ENCODE measurements around the gene TTLL8. TPM values are rescaled to one million over a fixed set of nuclear protein-coding genes. Genes with fewer than 3 reads are reported as not detected.

The TTLL8 gene
- total RNA-seq, 1 experiment from 2014 or later = not detected

DNA sequence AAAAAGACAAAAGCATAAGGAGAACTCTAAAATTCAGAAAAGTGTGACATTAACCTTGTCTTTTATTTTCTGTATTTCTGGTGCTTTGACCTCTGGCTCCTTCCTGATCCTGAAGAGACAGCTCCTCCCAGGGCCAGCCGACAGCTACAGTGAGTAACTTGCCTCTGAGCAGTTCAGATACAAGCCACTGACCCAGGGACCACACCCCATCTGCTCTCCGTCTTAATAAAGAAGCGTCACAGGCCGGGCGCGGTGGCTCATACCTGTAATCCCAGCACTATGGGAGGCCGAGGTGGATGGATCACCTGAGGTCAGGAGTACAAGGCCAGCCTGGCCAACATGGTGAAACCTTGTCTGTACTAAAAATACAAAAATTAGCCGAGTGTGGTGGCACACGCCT, 20.7 kb upstream of the TTLL8 start:
- Histone ChIP-seq H3K79me2 (ENCODE audit: low read length) (no peaks in the 10 kb centered on the region), H3F3A (ENCODE audit: low read length, unreplicated experiment) (no peaks in the 10 kb centered on the region), H3K9me2 (replicated peaks; ENCODE audit: low read length) (no peaks in the 10 kb centered on the region), H2AFZ (ENCODE audit: low read length) (no peak overlapping the region), H3K36me3 (ENCODE audit: low read depth, low read length) (no peaks in the 10 kb centered on the region), H3K4me1 (ENCODE audit: insufficient read depth, low read length) (no peaks in the 10 kb centered on the region), H3K4me2 (ENCODE audit: low read length) (no peak overlapping the region), H3K4me3 (ENCODE audit: low read length) (no peak overlapping the region), H3K9me3 (ENCODE audit: low read length) (no peaks in the 10 kb centered on the region), H4K20me1 (ENCODE audit: low read length) (no peaks in the 10 kb centered on the region), H3K27ac (ENCODE audit: low read length) (no peak overlapping the region), H3K9ac (ENCODE audit: low read length) (no peak overlapping the region), H3K27me3 (ENCODE audit: low read length) (no peaks in the 10 kb centered on the region)
- ATAC-seq (no peak), DNase-seq (no peak)
- CTCF ChIA-PET = no interaction called here
- intact Hi-C loops (cut with micrococcal nuclease) = no loop called here
- POLR2A ChIA-PET (ENCODE audit: unreplicated experiment) = no interaction called here
- no TSS peak for BruUV-seq (replicated peaks)
- TF ChIP-seq EZH2 (IDR thresholded peaks at IDR 0.05; ENCODE audit: low read length, unreplicated experiment) = no peak
- TF ChIP-seq CTCF (conservative IDR thresholded peaks at IDR 0.05; ENCODE audit: low read depth, low read length) = no peak
- TF ChIP-seq EZH2phosphoT487 (IDR thresholded peaks at IDR 0.05; ENCODE audit: borderline replicate concordance, low read length) = no peak

DNA sequence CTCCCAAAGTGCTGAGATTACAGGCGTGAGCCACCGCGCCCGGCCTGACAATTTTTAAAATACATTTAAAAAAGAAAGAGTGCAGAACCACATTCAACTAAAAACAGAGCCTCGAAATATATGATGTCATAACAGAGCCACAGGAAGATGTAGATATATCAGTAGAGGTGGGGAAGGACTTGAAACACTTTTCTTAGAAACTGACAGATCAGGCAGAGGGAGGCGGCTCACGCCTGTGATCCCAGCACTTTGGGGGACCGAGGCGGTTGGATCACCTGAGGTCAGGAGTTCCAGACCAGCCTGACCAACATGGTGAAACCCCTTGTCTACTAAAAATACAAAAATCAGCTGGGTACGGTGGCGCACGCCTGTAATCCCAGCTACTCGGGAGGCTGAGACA, 20.1 kb upstream of the TTLL8 start:
- ATAC-seq = no peak

More for the DNA sequence above, 20.1 kb upstream of the TTLL8 start:
- Histone ChIP-seq H3K36me3 (ENCODE audit: low read depth, low read length) (no peaks in the 10 kb centered on the region), H2AFZ (ENCODE audit: low read length) (no peak overlapping the region), H3K9me3 (ENCODE audit: low read length) (no peaks in the 10 kb centered on the region), H4K20me1 (ENCODE audit: low read length) (no peaks in the 10 kb centered on the region), H3K4me1 (ENCODE audit: insufficient read depth, low read length) (no peaks in the 10 kb centered on the region), H3K79me2 (ENCODE audit: low read length) (no peaks in the 10 kb centered on the region), H3K4me3 (ENCODE audit: low read length) (no peak overlapping the region), H3K9me2 (replicated peaks; ENCODE audit: low read length) (no peaks in the 10 kb centered on the region), H3K27ac (ENCODE audit: low read length) (no peak overlapping the region), H3K27me3 (ENCODE audit: low read length) (no peaks in the 10 kb centered on the region), H3K9ac (ENCODE audit: low read length) (no peak overlapping the region), H3F3A (ENCODE audit: low read length, unreplicated experiment) (no peaks in the 10 kb centered on the region), H3K4me2 (ENCODE audit: low read length) (no peak overlapping the region)
- DNase-seq = no peak
- CTCF ChIA-PET = no interaction called here
- POLR2A ChIA-PET (ENCODE audit: unreplicated experiment) = no interaction called here
- TF ChIP-seq EZH2phosphoT487 (IDR thresholded peaks at IDR 0.05; ENCODE audit: borderline replicate concordance, low read length) (no peak), CTCF (conservative IDR thresholded peaks at IDR 0.05; ENCODE audit: low read depth, low read length) (no peak), EZH2 (IDR thresholded peaks at IDR 0.05; ENCODE audit: low read length, unreplicated experiment) (no peak)
- no TSS peak for BruUV-seq (replicated peaks)
- intact Hi-C loops (cut with micrococcal nuclease) = no loop called here

Data from PC-3 (cell line).